Measurements from ENCODE around the gene PPM1G. TPM values are rescaled to one million over a fixed set of nuclear protein-coding genes. Genes with fewer than 3 reads are reported as not detected.
"Not testable (repeated sequence)": the region's sequence is repeated elsewhere in the genome, so short reads cannot be mapped to it uniquely, and the experiment has no call there.

Gene PPM1G
- total RNA-seq, 2 donors from 2014 or later = 110 to 158 TPM

- H3K4me1 Mint-ChIP-seq (ENCODE audit: low read depth in 2 of 2) = peaks cover 31 to 45% of the 10 kb centered on the region in 2 donors
- H3K36me3 Mint-ChIP-seq = peaks cover 4% of the 10 kb centered on the region
- no peaks in the 10 kb centered on the region for H3K27me3 Mint-ChIP-seq
- H3K4me3 Mint-ChIP-seq = peak overlapping the region; percentile 62
- DNase-seq (ENCODE audit: low spot score) = no peak
- H3K9me3 Mint-ChIP-seq = no peaks in the 10 kb centered on the region
- no peak for ATAC-seq
- H3K27ac Mint-ChIP-seq = peak overlapping the region in 1 of 2 donors; percentile 23
Observed at GRCh38 chr2:27353762-27354596, 55.4 kb downstream of the PPM1G start.

GRCh38 chr2:27353386-27353761, 56.0 kb downstream of the PPM1G start:
- not testable (repeated sequence) for H3K9me3 Mint-ChIP-seq; H3K4me3 Mint-ChIP-seq; H3K36me3 Mint-ChIP-seq; DNase-seq (ENCODE audit: low spot score); H3K27me3 Mint-ChIP-seq; H3K27ac Mint-ChIP-seq; ATAC-seq
- peaks cover 27 to 40% of the 10 kb centered on the region in 2 donors for H3K4me1 Mint-ChIP-seq (ENCODE audit: low read depth in 2 of 2)

- ATAC-seq = no peak
- no peaks in the 10 kb centered on the region for H3K9me3 Mint-ChIP-seq
- no peak overlapping the region for H3K4me3 Mint-ChIP-seq
- H3K4me1 Mint-ChIP-seq (ENCODE audit: low read depth in 2 of 2) = peaks cover 25 to 31% of the 10 kb centered on the region in 2 donors
- H3K27me3 Mint-ChIP-seq = no peaks in the 10 kb centered on the region
- no peak for DNase-seq (ENCODE audit: low spot score)
- peaks cover 2% of the 10 kb centered on the region for H3K36me3 Mint-ChIP-seq
- no peak overlapping the region for H3K27ac Mint-ChIP-seq
Observed at GRCh38 chr2:27351802-27352598, 57.4 kb downstream of the PPM1G start.

- H3K4me3 Mint-ChIP-seq = no peak overlapping the region
- DNase-seq (ENCODE audit: low spot score) (no peak), ATAC-seq (no peak)
- H3K27ac Mint-ChIP-seq = no peak overlapping the region
- no peaks in the 10 kb centered on the region for H3K9me3 Mint-ChIP-seq
- H3K36me3 Mint-ChIP-seq = no peaks in the 10 kb centered on the region
- H3K27me3 Mint-ChIP-seq = no peaks in the 10 kb centered on the region
- H3K4me1 Mint-ChIP-seq (ENCODE audit: low read depth in 2 of 2) = peaks cover 23 to 24% of the 10 kb centered on the region in 2 donors
Observed at GRCh38 chr2:27350106-27350693, 59.2 kb downstream of the PPM1G start.

GRCh38 chr2:27347641-27348040, 61.8 kb downstream of the PPM1G start:
- Mint-ChIP-seq H3K9me3 (no peaks in the 10 kb centered on the region), H3K4me3 (no peak overlapping the region), H3K27me3 (no peaks in the 10 kb centered on the region), H3K27ac (no peak overlapping the region), H3K4me1 (ENCODE audit: low read depth in 2 of 2) (peaks cover 17 to 21% of the 10 kb centered on the region in 2 donors), H3K36me3 (no peaks in the 10 kb centered on the region)
- DNase-seq (ENCODE audit: low spot score) (no peak), ATAC-seq (no peak)

GRCh38 chr2:27336173-27336572, 73.2 kb downstream of the PPM1G start:
- Mint-ChIP-seq H3K4me3 (no peak overlapping the region), H3K27me3 (no peaks in the 10 kb centered on the region), H3K4me1 (ENCODE audit: low read depth in 2 of 2) (no peaks in the 10 kb centered on the region), H3K36me3 (peaks cover 21% of the 10 kb centered on the region), H3K27ac (no peak overlapping the region), H3K9me3 (no peaks in the 10 kb centered on the region)
- ATAC-seq (no peak), DNase-seq (ENCODE audit: low spot score) (no peak)

- no peak for ATAC-seq
- H3K27ac Mint-ChIP-seq = no peak overlapping the region
- H3K4me1 Mint-ChIP-seq (ENCODE audit: low read depth in 2 of 2) = no peaks in the 10 kb centered on the region
- no peak for DNase-seq (ENCODE audit: low spot score)
- peaks cover 14% of the 10 kb centered on the region for H3K36me3 Mint-ChIP-seq
- H3K9me3 Mint-ChIP-seq = no peaks in the 10 kb centered on the region
- no peaks in the 10 kb centered on the region for H3K27me3 Mint-ChIP-seq
- no peak overlapping the region for H3K4me3 Mint-ChIP-seq
Observed at GRCh38 chr2:27335311-27335710, 74.1 kb downstream of the PPM1G start.

Other genes starting within 250 kb of the PPM1G start
- 10 to 100 TPM; 59.3 to 59.9 TPM for gene ATRAID, start 197.6 kb downstream of the PPM1G start, total RNA-seq
- gene SLC5A6, start 197.3 kb downstream of the PPM1G start, total RNA-seq = 100 to 1,000 TPM in 1 of 2 donors, 10 to 100 TPM in 1; 40.7 to 123 TPM
- 100 to 1,000 TPM in 1 of 2 donors, 10 to 100 TPM in 1; 50.6 to 175 TPM for gene CAD, start 192.2 kb downstream of the PPM1G start, total RNA-seq
- gene SLC30A3, start 146.5 kb downstream of the PPM1G start, total RNA-seq = not detected
- gene DNAJC5G, start 134.2 kb downstream of the PPM1G start, total RNA-seq = not detected
- gene TRIM54, start 127.2 kb downstream of the PPM1G start, total RNA-seq = under 1 TPM; 0.28 to 0.33 TPM
- gene UCN, start 101.1 kb downstream of the PPM1G start, total RNA-seq = 1 to 10 TPM; 1.3 TPM
- gene MPV17, start 86.5 kb downstream of the PPM1G start, total RNA-seq = 10 to 100 TPM; 92.4 to 96.1 TPM
- gene GTF3C2, start 52.8 kb downstream of the PPM1G start, total RNA-seq = 100 to 1,000 TPM in 1 of 2 donors, 10 to 100 TPM in 1; 85.4 to 107 TPM
- gene EIF2B4, start 39.3 kb downstream of the PPM1G start, total RNA-seq = 10 to 100 TPM; 49.5 to 52.0 TPM
- gene SNX17, start 39.0 kb downstream of the PPM1G start, total RNA-seq = 100 to 1,000 TPM; 100 to 113 TPM
- gene ZNF513, start 28.9 kb downstream of the PPM1G start, total RNA-seq = 10 to 100 TPM; 21.8 to 23.6 TPM
- gene NRBP1, start 19.0 kb upstream of the PPM1G start, total RNA-seq = 100 to 1,000 TPM in 1 of 2 donors, 10 to 100 TPM in 1; 66.0 to 117 TPM
- 1 to 10 TPM; 2.2 to 6.1 TPM for gene KRTCAP3, start 32.8 kb upstream of the PPM1G start, total RNA-seq
- 10 to 100 TPM; 11.1 to 17.4 TPM for gene IFT172, start 80.2 kb upstream of the PPM1G start, total RNA-seq
- gene FNDC4, start 85.6 kb upstream of the PPM1G start, total RNA-seq = not detected
- not detected for gene GCKR, start 87.2 kb upstream of the PPM1G start, total RNA-seq
- gene ZNF512, start 173.5 kb upstream of the PPM1G start, total RNA-seq = 10 to 100 TPM; 10.1 to 24.0 TPM
- under 1 TPM in 1 of 2 donors, not detected in 1; 0.36 TPM for gene CCDC121, start 219.4 kb upstream of the PPM1G start, total RNA-seq
- 10 to 100 TPM; 32.7 to 36.9 TPM for gene GPN1, start 219.5 kb upstream of the PPM1G start, total RNA-seq